K562 (cell line): ENCODE results near the gene CCDC171. TPM values are rescaled to one million over a fixed set of nuclear protein-coding genes. Genes with fewer than 3 reads are reported as not detected.

Experiments
- ATAC-seq: fragments of 200-7000 bp; cut with Tn5 transposase; 3 replicates; pipeline ENCODE4 v1.9.1; 2020; ENCODE audit warnings: moderate library complexity
- BruUV-seq: library from RNA; stranded (reverse); fragments of 400-500 nt; replicated peaks from 2 replicates; lab custom pipeline; 2021; lab: Mats Ljungman, UMichigan
- CTCF ChIA-PET: fragments of 300-600 bp; formaldehyde crosslinking; extraction: SDS; loops from one replicate; lab custom pipeline; 2021; ENCODE audit warnings: low intra/inter-chr PET ratio; lab: Yijun Ruan, JAX
- POLR2A ChIA-PET: fragments of 300-600, 350-650 bp; sonication (Branson Sonifier 250); formaldehyde crosslinking; extraction: SDS; loops from one replicate; lab custom pipeline; 2021; ENCODE audit warnings: antibody characterized with exemption, inconsistent platforms; lab: Yijun Ruan, JAX
- DNase-seq, 4 experiments: peaks; one replicate each; pipeline versions ENCODE4 v3.0.0 to v3.0.0-alpha.2; 2011 to 2018; ENCODE audit warnings: low spot score in 3 of 4, mixed read lengths in 3 of 4; ENCODE audit errors: extremely low read depth in 1 of 4
- FAIRE-seq: peaks from 2 replicates; lab custom pipeline; 2011; peaks lifted over from hg19 to GRCh38; lab: Jason Lieb, UNC
- H2AFZ ChIP-seq: 2 replicates; pipeline ENCODE4 v1.6.0; 2011; ENCODE audit warnings: low read depth, low read length, control low read depth, inconsistent platforms
- H3K27ac ChIP-seq: fragments of 200-600 bp; 3 replicates; pipeline ENCODE4 v1.8.0; 2011; ENCODE audit warnings: low read depth, mild to moderate bottlenecking, control low read depth, inconsistent platforms, low read length, moderate library complexity, mixed read lengths; ENCODE audit errors: extremely low read depth
- H3K27me3 ChIP-seq, 2 experiments: fragments of 300-600 bp in 1 of 2; 2 replicates in 1 of 2; 3 replicates in 1 of 2; pipeline versions ENCODE4 v1.6.0 to v1.8.0; 2011; ENCODE audit warnings: inconsistent platforms in 2 of 2, low read length in 2 of 2, mild to moderate bottlenecking in 1 of 2, mixed read lengths in 1 of 2, moderate library complexity in 1 of 2; ENCODE audit not compliant: control insufficient read depth in 2 of 2, insufficient read depth in 2 of 2
- H3K36me3 ChIP-seq: fragments of 300-600 bp; 3 replicates; pipeline ENCODE4 v1.8.0; 2011; ENCODE audit warnings: mild to moderate bottlenecking, low read length, inconsistent platforms; ENCODE audit not compliant: control insufficient read depth, insufficient read depth
- H3K4me1 ChIP-seq, 2 experiments: fragments of 200-600 bp in 1 of 2; replicated peaks in 1 of 2; 2 replicates in 1 of 2; 3 replicates in 1 of 2; pipeline versions ENCODE4 v1.5.1 to v1.8.0; 2011; ENCODE audit warnings: inconsistent platforms in 2 of 2, low read length in 2 of 2, mild to moderate bottlenecking in 1 of 2, mixed read lengths in 1 of 2, moderate library complexity in 1 of 2; ENCODE audit not compliant: control insufficient read depth in 2 of 2, insufficient read depth in 2 of 2
- H3K4me2 ChIP-seq: 2 replicates; pipeline ENCODE4 v1.6.1; 2011; ENCODE audit warnings: low read length, control low read depth, inconsistent platforms, mixed read lengths; ENCODE audit not compliant: insufficient read depth
- H3K4me3 ChIP-seq: fragments of 200-600 bp; sonication (generic), shearing (Covaris generic); 2 replicates; pipeline ENCODE4 v1.5.1; 2016; ENCODE audit warnings: control low read depth, inconsistent platforms
- H3K79me2 ChIP-seq: fragments of 200-600 bp; 3 replicates; pipeline ENCODE4 v1.8.0; 2011; ENCODE audit warnings: low read length, inconsistent platforms; ENCODE audit not compliant: control insufficient read depth, insufficient read depth
- H3K9ac ChIP-seq, 2 experiments: 2 replicates each; pipeline versions ENCODE4 v1.6.0 to v1.6.1; 2011; ENCODE audit warnings: low read depth in 2 of 2, low read length in 2 of 2, control low read depth in 1 of 2, inconsistent platforms in 1 of 2, mild to moderate bottlenecking in 1 of 2, mixed read lengths in 1 of 2; ENCODE audit not compliant: insufficient read depth in 1 of 2
- H3K9me1 ChIP-seq: one replicate; pipeline ENCODE4 v1.6.0; 2011; ENCODE audit warnings: inconsistent platforms, mild to moderate bottlenecking, low read length, moderate library complexity; ENCODE audit not compliant: control insufficient read depth, insufficient read depth
- H3K9me3 ChIP-seq: replicated peaks from 2 replicates; pipeline ENCODE4 v1.5.1; 2011; ENCODE audit warnings: low read depth, low read length, inconsistent platforms; ENCODE audit not compliant: control insufficient read depth, insufficient read depth
- H4K20me1 ChIP-seq: replicated peaks from 2 replicates; pipeline ENCODE4 v1.6.1; 2011; ENCODE audit warnings: low read length, inconsistent platforms, mixed read lengths; ENCODE audit not compliant: control insufficient read depth, insufficient read depth
- BCOR ChIP-seq: fragments of 450-650 bp; IDR thresholded peaks from 2 replicates; pipeline ENCODE4 v1.6.1; 2016
- BDP1 ChIP-seq: IDR thresholded peaks from 3 replicates; pipeline ENCODE4 v1.6.1; 2011; ENCODE audit not compliant: insufficient read length, insufficient read depth
- ETV6 ChIP-seq, 3 experiments: fragments of 150-350 bp in 1 of 3; sonication (generic) in 1 of 3; formaldehyde crosslinking in 1 of 3; IDR thresholded peaks; 2 replicates each; pipeline versions ENCODE4 v1.6.1 to v1.8.0; 2014 to 2022; ENCODE audit warnings: borderline replicate concordance in 2 of 3, low read depth in 2 of 3, antibody characterized with exemption in 1 of 3, low read length in 1 of 3, mild to moderate bottlenecking in 1 of 3, missing genetic modification reagents in 1 of 3
- HDAC2 ChIP-seq: fragments of 450-650 bp; IDR thresholded peaks from 2 replicates; pipeline ENCODE4 v1.6.1; 2016; ENCODE audit warnings: mild to moderate bottlenecking
- HMGN3 ChIP-seq: IDR thresholded peaks from 2 replicates; pipeline ENCODE4 v1.6.1; 2011; ENCODE audit warnings: borderline replicate concordance, low read depth, mild to moderate bottlenecking, mixed read lengths, low read length; ENCODE audit not compliant: insufficient read length; ENCODE audit errors: extremely low read depth
- HNRNPLL ChIP-seq: fragments of 200-400 bp; formaldehyde crosslinking; IDR thresholded peaks from 2 replicates; pipeline ENCODE4 v1.6.1; 2017; ENCODE audit warnings: low read length, low read depth, mild to moderate bottlenecking; ENCODE audit not compliant: poor library complexity, severe bottlenecking
- IRF2 ChIP-seq: sonication (generic); formaldehyde crosslinking; IDR thresholded peaks from 2 replicates; pipeline ENCODE4 v1.8.1; 2022; ENCODE audit warnings: mild to moderate bottlenecking, missing genetic modification reagents
- SFPQ ChIP-seq: fragments of 200-400 bp; formaldehyde crosslinking; IDR thresholded peaks from 2 replicates; pipeline ENCODE4 v1.6.1; 2017; ENCODE audit warnings: mild to moderate bottlenecking, low read depth, low read length, moderate library complexity
- SNAPC5 ChIP-seq: fragments of 250-450 bp; sonication (Bioruptor Pico); IDR thresholded peaks from 2 replicates; pipeline ENCODE4 v1.8.0; 2021; ENCODE audit warnings: moderate library complexity, mild to moderate bottlenecking, inconsistent platforms
- TGIF2 ChIP-seq: sonication (generic); formaldehyde crosslinking; IDR thresholded peaks from 2 replicates; pipeline ENCODE4 v1.8.1; 2022; ENCODE audit warnings: mild to moderate bottlenecking, missing genetic modification reagents, moderate library complexity
- USF1 ChIP-seq: sonication (generic); formaldehyde crosslinking; IDR thresholded peaks from 2 replicates; pipeline ENCODE4 v1.9.0; 2022; ENCODE audit warnings: mild to moderate bottlenecking, missing genetic modification reagents
- ZKSCAN3 ChIP-seq: fragments of 250-450 bp; sonication (Bioruptor Pico); IDR thresholded peaks from 2 replicates; pipeline ENCODE4 v1.4.0; 2020
- ZNF134 ChIP-seq: fragments of 250-450 bp; sonication (Bioruptor Pico); conservative IDR thresholded peaks from 2 replicates; pipeline ENCODE4 v1.4.0; 2020
- ZNF311 ChIP-seq: fragments of 250-450 bp; sonication (Bioruptor Pico); IDR thresholded peaks from 2 replicates; pipeline ENCODE4 v1.4.0; 2020; ENCODE audit warnings: mild to moderate bottlenecking, moderate library complexity
- ZNF507 ChIP-seq: conservative IDR thresholded peaks from 2 replicates; pipeline ENCODE4 v1.6.1; 2017; ENCODE audit warnings: missing genetic modification characterization, missing compliant biosample characterization
- WGBS: fragments of 100-300 bp; shearing (Covaris generic); methylation state at CpG from one replicate; pipeline ENCODE4 v1.1.6; 2016; ENCODE audit warnings: low coverage, mixed read lengths; ENCODE audit not compliant: insufficient coverage; ENCODE audit errors: missing lambda C conversion rate; 5-methylcytosine and 5-hydroxymethylcytosine counted together
- in situ Hi-C: fragments of 300-500 bp; cut with MboI; formaldehyde crosslinking; loops from 4 replicates; pipeline ENCODE4 v1.15.0; 2018; ENCODE audit warnings: inconsistent platforms, mixed read lengths
- intact Hi-C: fragments of 100-400 bp; cut with micrococcal nuclease; formaldehyde crosslinking; loops from 2 replicates; pipeline ENCODE4 v1.14.2; 2022
- polyA plus RNA-seq, 8 experiments: library from polyadenylated mRNA; depleted of rRNA in 4 of 8; stranded (reverse) in 5 of 8; unstranded in 3 of 8; fragments of >200 nt; fragmentation: Nextera tagmentation in 2 of 8; fragmentation: Illumina TruSeq in 1 of 8; extraction: Ambion mirVana in 2 of 8; extraction: Trizol in 1 of 8; gene quantifications; 2 replicates each; pipeline versions ENCODE4 v1.2.1 to v1.2.3, GENCODE V29; 2011 to 2014; ENCODE audit warnings: inconsistent platforms in 1 of 8, missing spikeins in 1 of 8
- total RNA-seq, 7 experiments: library from RNA; depleted of rRNA in 6 of 7; stranded (reverse); fragments of >200 nt in 6 of 7; fragmentation: Illumina TruSeq in 2 of 7; extraction: Trizol in 2 of 7; gene quantifications; 2 replicates each; pipeline versions ENCODE4 v1.2.1 to v1.2.3, GENCODE V29; 2011 to 2021; ENCODE audit warnings: low replicate concordance in 1 of 7

CCDC171 gene
- total and polyA plus RNA-seq, 9 of the 15 experiments (the other 6 are each of a cell fraction or from before 2014, with no cell fraction given): 0.08 to 3.8 (median 0.27) TPM

GRCh38 chr9:15935661-15936305 is 382.9 kb downstream of the CCDC171 start:
- POLR2A ChIA-PET: no interaction called here
- Histone ChIP-seq H3K79me2 (no peaks in the 10 kb centered on the region), H3K9me3 (no peaks in the 10 kb centered on the region), H3K27ac (no peak overlapping the region), H3K9me1 (no peaks in the 10 kb centered on the region), H3K36me3 (no peaks in the 10 kb centered on the region), H3K4me2 (no peak overlapping the region), H2AFZ (no peak overlapping the region), H3K27me3 (no peaks in the 10 kb centered on the region), H4K20me1 (no peaks in the 10 kb centered on the region), H3K4me3 (no peak overlapping the region), H3K9ac (no peak overlapping the region), H3K4me1 (no peaks in the 10 kb centered on the region)
- in situ Hi-C loops: no loop called here
- CTCF ChIA-PET: no interaction called here
- no peak for FAIRE-seq
- intact Hi-C loops: no loop called here
- ATAC-seq: no peak
- WGBS: 0% methylated on average over 2 of the region's 2 CpGs
- no peak for DNase-seq
- no TSS peak for BruUV-seq
- TF ChIP-seq ZNF507: no peak
- no peak for TF ChIP-seq ZKSCAN3 (CRISPR knock-in tag)
- no peak for TF ChIP-seq HNRNPLL
- no peak for TF ChIP-seq ZNF311
- TF ChIP-seq HMGN3: no peak
- no peak for TF ChIP-seq BCOR
- TF ChIP-seq ZNF134: no peak
- no peak for TF ChIP-seq IRF2 (CRISPR knock-in tag)
- no peak for TF ChIP-seq HDAC2
- TF ChIP-seq SFPQ: no peak
- TF ChIP-seq TGIF2 (CRISPR knock-in tag): no peak
- no peak for TF ChIP-seq USF1 (CRISPR knock-in tag)
- no peak for TF ChIP-seq BDP1
- no peak for TF ChIP-seq ETV6 (IDR thresholded peaks at IDR 0.05; ENCODE audit: borderline replicate concordance in 1 of 2, low read depth in 2 of 2, low read length in 1 of 2)
- TF ChIP-seq ETV6 (CRISPR knock-in tag; IDR thresholded peaks at IDR 0.05; ENCODE audit: borderline replicate concordance): no peak
- no peak for TF ChIP-seq SNAPC5 (CRISPR knock-in tag)
